Ureter (tissue), 1 donor: ENCODE data around the gene DPH1. TPM values are rescaled to one million over a fixed set of nuclear protein-coding genes. Genes with fewer than 3 reads are reported as not detected.
A peak's percentile ranks its signal among the peaks of the same experiment; 100 is the strongest.
"Not testable (repeated sequence)": the region's sequence is repeated elsewhere in the genome, so short reads cannot be mapped to it uniquely, and the experiment has no call there.

Source experiments
- DNase-seq: peaks from one replicate; pipeline ENCODE4 v3.0.0-alpha.2; 2020; ENCODE audit warnings: low spot score
- total RNA-seq: library from RNA; stranded (reverse); gene quantifications from one replicate; pipeline ENCODE4 v1.2.4, GENCODE V29; 2023
- donor health status: DM: yes; HTN: yes; CAD: no.

The DPH1 gene
- total RNA-seq: 68.8 TPM

- DNase-seq: peak; percentile 92
Measured at GRCh38 chr17:2029911-2030778, at the start of gene DPH1. DPH1 (plus strand) TSS chr17:2030153; CDS start chr17:2030170, 17 bp downstream.

GRCh38 chr17:1980665-1981250 is 49.2 kb upstream of the DPH1 start:
- DNase-seq: no peak

- DNase-seq: not testable (repeated sequence)
Measured at GRCh38 chr17:1982793-1983366, 47.1 kb upstream of the DPH1 start.

DNA sequence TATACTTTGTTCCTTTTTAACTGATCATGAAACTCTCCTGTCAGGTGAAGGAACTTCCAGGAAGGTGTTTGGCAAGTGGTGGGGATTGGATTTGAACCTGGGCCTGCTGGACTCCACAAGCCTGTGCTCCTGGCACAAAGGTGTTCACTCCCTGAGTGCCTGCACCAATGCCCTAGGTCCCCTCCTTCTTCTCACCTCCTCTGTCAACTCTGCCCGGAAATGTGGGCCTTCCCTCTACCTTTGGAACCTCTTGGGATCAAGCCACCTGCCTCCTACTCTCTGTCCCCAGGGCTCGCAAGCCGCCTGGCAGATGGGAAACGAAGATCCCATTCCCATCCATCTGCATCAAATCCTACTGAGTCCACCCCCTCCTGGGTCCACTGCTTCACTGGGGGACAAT is 44.9 kb upstream of the DPH1 start:
- no peak for DNase-seq

DNA sequence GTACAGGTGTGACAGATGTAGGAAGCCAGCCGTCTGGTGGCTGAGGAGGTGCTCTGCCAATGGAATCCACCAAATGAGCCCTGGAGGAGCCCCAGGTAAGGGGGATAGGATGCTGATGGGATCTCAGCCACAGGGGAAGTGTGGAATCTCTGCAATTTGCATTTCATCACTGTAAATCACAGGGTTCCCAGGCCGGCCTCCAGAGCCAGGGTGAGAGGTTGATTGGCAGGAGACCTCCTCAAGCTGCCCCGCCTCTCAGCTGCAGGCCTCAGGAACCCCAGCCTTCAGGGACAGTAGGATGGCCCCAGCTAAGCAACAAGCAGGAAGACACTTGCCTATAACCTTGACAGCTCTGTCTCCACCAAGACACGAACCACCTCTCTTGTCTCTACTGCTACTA is 44.3 kb upstream of the DPH1 start:
- DNase-seq: no peak

GRCh38 chr17:1986783-1987451 is 43.0 kb upstream of the DPH1 start:
- no peak for DNase-seq

DNA sequence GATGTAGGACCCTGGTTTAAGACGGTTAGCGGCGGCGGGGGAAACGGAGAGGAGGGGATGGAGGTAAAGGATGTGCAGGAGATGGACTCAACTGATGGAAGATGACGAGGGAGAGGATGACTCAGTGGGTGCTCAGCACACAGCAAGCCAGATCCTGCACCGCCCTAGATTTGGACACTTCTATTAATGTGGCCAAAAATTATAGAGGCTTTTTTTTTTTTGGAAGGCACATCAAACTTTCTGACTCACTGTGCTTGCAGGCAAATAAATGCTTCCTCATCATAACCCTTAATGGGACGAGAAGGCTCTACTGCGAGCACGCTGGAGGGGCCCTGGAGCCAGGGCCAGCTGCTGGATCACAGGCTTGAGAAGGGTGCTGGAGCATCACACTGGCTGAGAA is 40.8 kb upstream of the DPH1 start:
- no peak for DNase-seq

GRCh38 chr17:1992541-1992940 is 37.4 kb upstream of the DPH1 start:
- no peak for DNase-seq

- no peak for DNase-seq
Measured at GRCh38 chr17:1994707-1995106, 35.2 kb upstream of the DPH1 start.

DNA sequence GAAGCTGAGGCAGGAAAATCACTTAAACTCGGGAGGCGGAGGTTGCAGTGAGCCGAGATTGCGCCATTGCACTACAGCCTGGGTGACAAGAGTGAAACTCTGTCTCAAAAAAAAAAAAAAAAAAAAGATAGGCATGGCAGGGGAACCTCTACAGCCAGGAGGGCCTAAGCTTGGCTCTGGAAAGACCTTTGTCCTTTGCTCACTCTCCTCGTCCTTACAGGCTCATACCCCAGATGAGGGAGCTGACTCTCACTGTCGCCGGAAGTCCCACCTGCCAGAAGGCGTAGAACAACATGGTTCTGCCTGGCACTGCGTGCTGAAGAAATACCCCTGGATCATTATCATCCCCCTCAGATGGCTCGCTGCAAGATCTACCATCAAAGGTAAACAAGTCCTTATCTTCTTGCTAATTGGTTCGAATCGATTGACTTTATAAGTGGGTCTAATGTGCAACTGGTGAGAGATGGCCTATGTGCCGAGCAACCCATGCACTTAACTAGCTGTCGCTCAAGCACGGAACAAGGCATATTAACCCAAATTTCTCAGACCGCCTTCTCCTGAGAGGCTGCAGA is 34.5 kb upstream of the DPH1 start:
- DNase-seq: no peak

DNA sequence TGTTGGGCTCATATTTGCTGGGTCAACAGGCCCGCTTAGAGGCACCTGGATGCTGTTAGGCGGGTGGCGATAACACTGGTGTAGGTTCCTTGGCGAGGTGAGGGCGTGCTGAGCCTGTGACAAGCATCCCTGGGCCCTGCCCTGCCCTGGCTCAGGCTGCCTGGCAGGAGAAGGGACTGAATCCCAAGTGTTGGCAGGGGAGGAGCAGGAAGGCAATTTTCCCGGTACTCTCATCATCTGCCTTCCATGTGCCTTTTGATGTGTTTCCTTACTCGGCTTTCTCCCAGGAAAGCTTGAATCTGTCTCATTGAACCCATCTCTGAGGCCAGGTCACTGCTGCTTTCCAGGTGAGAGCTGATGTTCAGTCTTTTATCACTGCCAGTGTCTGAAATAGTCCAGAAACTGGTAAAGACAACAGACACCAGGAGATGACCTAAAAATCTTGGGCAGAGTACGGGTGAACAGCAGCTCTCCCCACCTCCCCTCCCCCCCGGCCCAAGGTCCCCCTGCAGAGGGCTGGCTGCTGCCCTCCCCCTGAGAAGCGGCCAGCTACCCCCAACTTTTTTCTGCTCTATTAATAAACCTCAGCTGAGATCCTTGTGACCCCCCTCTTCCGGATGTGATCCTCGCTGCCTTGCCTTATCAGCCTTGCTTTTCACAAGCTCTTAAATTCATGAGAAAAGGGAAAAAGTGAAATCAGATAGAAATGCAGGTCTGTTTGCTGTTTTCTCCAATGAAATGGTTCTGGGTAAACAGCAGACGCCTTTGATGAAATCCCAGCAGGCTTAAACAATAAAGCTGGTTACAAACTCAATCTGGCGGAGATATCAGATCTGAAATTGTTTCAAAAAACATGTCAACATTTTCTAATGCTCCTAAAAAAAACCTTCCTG is 33.8 kb upstream of the DPH1 start:
- DNase-seq: no peak

GRCh38 chr17:1996800-1997288 is 33.1 kb upstream of the DPH1 start:
- no peak for DNase-seq

DNA sequence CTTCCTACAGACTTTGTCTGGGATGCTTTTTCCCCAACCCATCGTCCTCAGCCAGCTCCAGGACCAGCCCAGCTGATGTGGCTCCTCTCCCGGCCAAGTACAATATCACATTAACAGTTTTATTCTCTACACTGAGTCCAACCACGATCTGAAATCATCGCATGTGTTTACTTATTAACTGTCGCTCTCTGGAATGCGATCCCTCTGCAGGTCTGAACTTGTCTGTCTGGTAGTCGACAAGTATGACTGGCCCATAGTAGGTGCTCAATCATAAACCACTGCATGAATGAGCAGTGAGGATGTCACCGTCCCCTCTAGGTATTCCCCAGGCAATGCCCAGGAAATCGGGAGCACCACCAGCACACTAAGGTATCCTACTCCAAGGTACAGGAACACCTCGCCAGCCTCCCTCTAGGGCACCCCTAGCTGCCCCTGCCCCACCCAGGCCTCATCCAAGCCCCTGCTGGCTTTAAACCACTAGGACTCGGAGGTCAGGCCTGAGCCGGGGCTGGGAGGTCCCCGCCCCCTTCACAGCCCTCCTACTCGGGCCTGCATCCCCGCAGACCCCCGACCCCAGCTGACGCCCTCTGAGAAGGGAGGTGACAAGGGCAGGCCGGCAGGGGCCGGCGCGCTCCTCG is 32.5 kb upstream of the DPH1 start:
- peak; percentile 56 for DNase-seq

GRCh38 chr17:1997927-1998742 is 31.8 kb upstream of the DPH1 start:
- peak; percentile 73 for DNase-seq

DNA sequence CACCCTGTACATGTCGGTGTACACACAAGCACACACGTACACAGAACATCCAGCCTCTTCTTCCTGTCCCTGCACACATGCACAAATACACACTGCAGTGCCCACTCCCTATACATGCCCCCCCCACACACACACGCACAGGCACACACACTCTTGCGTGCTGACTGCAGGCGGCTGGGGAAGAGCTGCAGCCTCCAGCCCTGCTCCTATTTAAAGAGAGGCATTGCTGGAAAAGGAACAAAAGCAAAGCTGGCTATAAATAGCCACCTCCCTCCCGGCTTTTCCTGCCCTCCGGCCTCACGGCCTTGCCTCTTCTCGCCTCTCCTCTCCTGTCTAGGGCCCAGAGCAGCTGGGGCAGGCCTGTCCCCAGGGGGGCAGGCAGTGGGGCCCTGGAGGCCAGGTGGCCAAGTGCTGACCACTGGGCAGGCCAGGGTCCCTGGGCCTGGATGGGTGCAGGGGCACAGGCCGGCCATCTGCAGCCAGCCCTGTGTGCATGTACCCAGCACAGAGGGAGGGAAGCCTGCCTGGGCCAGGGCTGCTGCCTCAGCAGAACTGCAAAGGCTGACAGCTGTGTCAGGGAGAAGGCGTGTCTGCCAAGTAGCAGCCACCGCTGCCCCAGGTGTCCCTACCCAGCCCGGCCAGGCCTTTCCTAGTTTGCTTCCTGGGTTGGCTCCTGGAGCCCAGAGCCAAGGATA is 30.2 kb upstream of the DPH1 start:
- DNase-seq: peak; percentile 65

GRCh38 chr17:2002767-2003329 is 27.1 kb upstream of the DPH1 start:
- DNase-seq: no peak

GRCh38 chr17:2003525-2003924 is 26.4 kb upstream of the DPH1 start:
- DNase-seq: no peak

DNA sequence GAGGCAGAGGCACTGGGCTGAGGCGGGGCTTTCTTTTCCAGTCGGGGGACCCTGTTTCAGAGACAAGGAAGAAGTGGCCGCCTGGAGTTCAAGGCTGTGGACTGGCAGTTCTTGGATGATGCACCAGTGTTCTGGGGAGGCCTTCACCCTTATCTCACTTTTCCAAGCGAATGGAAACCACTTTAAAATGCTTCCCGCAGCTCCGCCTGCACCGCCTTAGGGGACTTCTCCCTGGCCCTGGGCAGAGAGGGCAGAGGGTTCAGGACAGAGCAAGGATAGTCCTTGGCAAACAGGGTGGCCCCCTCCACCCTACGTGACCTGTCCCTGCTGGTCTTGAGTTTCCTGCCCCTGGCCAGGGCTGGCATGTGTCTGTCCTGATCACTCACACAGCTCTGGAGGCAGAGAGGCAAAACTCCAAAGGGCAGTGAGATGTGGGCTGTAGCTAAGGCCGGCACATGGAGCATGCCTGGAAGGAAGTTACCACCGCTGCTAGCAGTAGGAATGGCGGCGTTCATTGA is 25.5 kb upstream of the DPH1 start:
- DNase-seq: no peak
